OCI-LY1 (cell line): Measurements from ENCODE around the gene DET1.

Experiments used
- EZH2 ChIP-seq: fragments of 200-600 bp; sonication (generic), shearing (Covaris generic); IDR thresholded peaks from 2 replicates; pipeline ENCODE4 v1.8.0; 2017; ENCODE audit warnings: borderline replicate concordance, mixed run types, mild to moderate bottlenecking, antibody characterized with exemption, low read length, moderate library complexity, mixed read lengths
- TF ChIP-seq, protein P1 (sequence below): fragments of 200-600 bp; sonication (generic), shearing (Covaris generic); IDR thresholded peaks from 2 replicates; pipeline ENCODE4 v1.5.1; 2017; ENCODE audit warnings: mild to moderate bottlenecking, antibody characterized with exemption, low read length, moderate library complexity, mixed read lengths

DNA sequence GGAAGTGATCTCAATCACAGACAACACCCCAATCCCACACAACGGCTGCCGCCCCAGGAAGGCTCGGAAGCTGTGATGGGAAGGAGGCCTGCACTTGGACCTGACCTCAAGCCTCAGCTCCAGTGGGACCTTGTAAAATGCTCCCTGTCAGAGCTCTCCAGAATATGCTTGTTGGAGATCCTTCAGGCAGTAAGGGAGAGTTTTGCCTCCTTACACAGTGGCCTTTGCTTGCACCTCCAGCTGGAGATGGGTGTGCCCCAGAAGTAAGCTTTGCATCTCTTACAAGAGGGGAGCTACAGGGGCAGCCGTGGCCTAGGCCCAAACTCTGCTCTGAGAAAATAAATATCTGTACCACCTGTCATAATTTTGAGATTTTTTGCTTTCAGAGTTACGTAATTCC lies 68.6 kb downstream of the DET1 start:
- TF ChIP-seq, protein P1, sequence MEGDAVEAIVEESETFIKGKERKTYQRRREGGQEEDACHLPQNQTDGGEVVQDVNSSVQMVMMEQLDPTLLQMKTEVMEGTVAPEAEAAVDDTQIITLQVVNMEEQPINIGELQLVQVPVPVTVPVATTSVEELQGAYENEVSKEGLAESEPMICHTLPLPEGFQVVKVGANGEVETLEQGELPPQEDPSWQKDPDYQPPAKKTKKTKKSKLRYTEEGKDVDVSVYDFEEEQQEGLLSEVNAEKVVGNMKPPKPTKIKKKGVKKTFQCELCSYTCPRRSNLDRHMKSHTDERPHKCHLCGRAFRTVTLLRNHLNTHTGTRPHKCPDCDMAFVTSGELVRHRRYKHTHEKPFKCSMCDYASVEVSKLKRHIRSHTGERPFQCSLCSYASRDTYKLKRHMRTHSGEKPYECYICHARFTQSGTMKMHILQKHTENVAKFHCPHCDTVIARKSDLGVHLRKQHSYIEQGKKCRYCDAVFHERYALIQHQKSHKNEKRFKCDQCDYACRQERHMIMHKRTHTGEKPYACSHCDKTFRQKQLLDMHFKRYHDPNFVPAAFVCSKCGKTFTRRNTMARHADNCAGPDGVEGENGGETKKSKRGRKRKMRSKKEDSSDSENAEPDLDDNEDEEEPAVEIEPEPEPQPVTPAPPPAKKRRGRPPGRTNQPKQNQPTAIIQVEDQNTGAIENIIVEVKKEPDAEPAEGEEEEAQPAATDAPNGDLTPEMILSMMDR: no peak
- TF ChIP-seq EZH2: no peak
